OCI-LY7 (cell line): ENCODE results near the gene VASP. TPM values are rescaled to one million over a fixed set of nuclear protein-coding genes. Genes with fewer than 3 reads are reported as not detected.

ENCODE experiments used
- BruUV-seq: library from RNA; stranded (reverse); fragments of 400-500 nt; replicated peaks from 2 replicates; lab custom pipeline; 2021; lab: Mats Ljungman, UMichigan
- CTCF ChIA-PET: fragments of 300-600 bp; sonication (Branson Sonifier 250); formaldehyde crosslinking; loops from one replicate; lab custom pipeline; 2022; ENCODE audit warnings: antibody characterized with exemption; ENCODE audit not compliant: unreplicated experiment; lab: Charles Lee
- POLR2A ChIA-PET: fragments of 300-600 bp; sonication (Branson Sonifier 250); formaldehyde crosslinking; loops from one replicate; lab custom pipeline; 2022; ENCODE audit warnings: antibody characterized with exemption; lab: Charles Lee
- DNase-seq: peaks from one replicate; pipeline ENCODE4 v3.0.0-alpha.2; 2015; ENCODE audit warnings: low spot score
- H2AFZ ChIP-seq: fragments of 200-600 bp; sonication (generic), shearing (Covaris generic); 2 replicates; pipeline ENCODE4 v1.6.1; 2014; ENCODE audit warnings: mild to moderate bottlenecking, antibody characterized with exemption, low read length, moderate library complexity
- H3K27ac ChIP-seq: fragments of 200-600 bp; sonication (generic); 2 replicates; pipeline ENCODE4 v1.5.1; 2014; ENCODE audit warnings: mixed run types, low read depth, mild to moderate bottlenecking, moderate library complexity, low read length, inconsistent platforms; ENCODE audit not compliant: poor library complexity, severe bottlenecking
- H3K36me3 ChIP-seq: fragments of 200-600 bp; sonication (generic); 2 replicates; pipeline ENCODE4 v1.6.1; 2014; ENCODE audit warnings: mild to moderate bottlenecking, antibody characterized with exemption, low read length, moderate library complexity, mixed read lengths; ENCODE audit not compliant: insufficient read depth
- H3K4me1 ChIP-seq: fragments of 200-600 bp; sonication (generic); 2 replicates; pipeline ENCODE4 v1.5.1; 2014; ENCODE audit warnings: mild to moderate bottlenecking, low read length; ENCODE audit not compliant: insufficient read depth, poor library complexity, severe bottlenecking
- H3K4me2 ChIP-seq: fragments of 200-600 bp; sonication (generic); 2 replicates; pipeline ENCODE4 v1.6.1; 2014; ENCODE audit warnings: mild to moderate bottlenecking, low read length
- H3K4me3 ChIP-seq: fragments of 200-600 bp; sonication (generic); 2 replicates; pipeline ENCODE4 v1.5.1; 2014; ENCODE audit warnings: mild to moderate bottlenecking, low read depth, low read length; ENCODE audit not compliant: poor library complexity, severe bottlenecking
- H3K79me2 ChIP-seq: fragments of 200-600 bp; sonication (generic); 2 replicates; pipeline ENCODE4 v1.6.1; 2016; ENCODE audit warnings: low read depth, mild to moderate bottlenecking, low read length, moderate library complexity, mixed read lengths; ENCODE audit not compliant: insufficient read depth
- H3K9me2 ChIP-seq: fragments of 200-600 bp; sonication (generic); 2 replicates; pipeline ENCODE4 v1.6.1; 2016; ENCODE audit warnings: mild to moderate bottlenecking, low read length, mixed read lengths; ENCODE audit not compliant: insufficient read depth
- H3K9me3 ChIP-seq: fragments of 200-600 bp; sonication (generic); 2 replicates; pipeline ENCODE4 v1.6.1; 2014; ENCODE audit warnings: mild to moderate bottlenecking, mixed run types, low read length, mixed read lengths
- H4K20me1 ChIP-seq: fragments of 200-600 bp; sonication (generic); 2 replicates; pipeline ENCODE4 v1.6.1; 2014; ENCODE audit warnings: mild to moderate bottlenecking, antibody characterized with exemption, low read length, moderate library complexity, mixed read lengths; ENCODE audit not compliant: insufficient read depth
- EZH2phosphoT487 ChIP-seq: fragments of 200-600 bp; sonication (generic); IDR thresholded peaks from 2 replicates; pipeline ENCODE4 v1.6.1; 2018; ENCODE audit warnings: low read depth, borderline replicate concordance, mild to moderate bottlenecking, mixed run types, antibody characterized with exemption, low read length, moderate library complexity, mixed read lengths
- intact Hi-C: fragments of 100-400 bp; cut with micrococcal nuclease; formaldehyde crosslinking; loops from one replicate; pipeline ENCODE4 v1.10.0; 2022; ENCODE audit not compliant: unreplicated experiment
- total RNA-seq, 2 experiments: library from RNA; depleted of rRNA in 1 of 2; stranded (reverse); fragments of >200 nt in 1 of 2; shearing (Covaris generic) in 1 of 2; gene quantifications; 2 replicates each; pipeline ENCODE4 v1.2.3, GENCODE V29; 2014 to 2022
- TF ChIP-seq, protein P1 (sequence below): fragments of 200-600 bp; sonication (generic); conservative IDR thresholded peaks from 2 replicates; pipeline ENCODE4 v1.5.1; 2014; ENCODE audit warnings: mild to moderate bottlenecking, antibody characterized with exemption, low read length, moderate library complexity, mixed read lengths

Gene VASP
- total RNA-seq, 2 experiments from 2014 or later: 39.6 to 62.8 TPM

DNA sequence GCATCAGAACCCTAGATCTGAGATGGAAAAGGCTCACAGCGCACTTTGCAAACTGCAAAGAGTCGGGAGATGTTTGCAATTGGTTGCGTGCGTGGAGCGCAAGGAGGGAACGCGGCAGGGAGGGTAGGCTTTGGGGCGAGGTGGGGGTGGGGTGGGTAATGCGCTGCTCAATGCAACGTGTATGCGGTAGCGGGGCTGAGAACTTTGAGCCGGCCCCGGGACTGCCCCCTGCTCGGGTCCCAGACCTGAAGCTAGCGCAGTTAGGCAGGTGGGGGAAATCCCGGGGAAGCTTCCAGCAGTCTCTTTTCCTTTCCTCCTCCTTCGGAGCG, 38.5 kb upstream of the VASP start:
- Histone ChIP-seq H3K9me2 (no peaks in the 10 kb centered on the region), H3K27ac (peak overlapping the region; percentile 87), H4K20me1 (0 out of 2 replicates have a peak, but pooled peaks cover 4% of the 10 kb centered on the region), H3K79me2 (no peaks in the 10 kb centered on the region; the same call in 1 of the 2 replicates), H2AFZ (peak overlapping the region; percentile 14; the same call in 1 of the 2 replicates), H3K9me3 (no peaks in the 10 kb centered on the region), H3K36me3 (no peaks in the 10 kb centered on the region), H3K4me2 (peak overlapping the region; percentile 100), H3K4me1 (peaks cover 19% of the 10 kb centered on the region), H3K4me3 (peak overlapping the region; percentile 81)
- POLR2A ChIA-PET: interaction anchor here (1.4 to 1.8 kb wide), 3 partner anchors 10 to 12 kb away, joined by 3 to 7 read pairs (median 6); no protein-coding TSS in a partner anchor
- no TSS peak for BruUV-seq
- no peak for DNase-seq
- intact Hi-C loops: loop anchor here (2.0 kb wide), 1 partner anchor 18 kb away; no protein-coding TSS in a partner anchor
- TF ChIP-seq EZH2phosphoT487: no peak
- TF ChIP-seq, protein P1, sequence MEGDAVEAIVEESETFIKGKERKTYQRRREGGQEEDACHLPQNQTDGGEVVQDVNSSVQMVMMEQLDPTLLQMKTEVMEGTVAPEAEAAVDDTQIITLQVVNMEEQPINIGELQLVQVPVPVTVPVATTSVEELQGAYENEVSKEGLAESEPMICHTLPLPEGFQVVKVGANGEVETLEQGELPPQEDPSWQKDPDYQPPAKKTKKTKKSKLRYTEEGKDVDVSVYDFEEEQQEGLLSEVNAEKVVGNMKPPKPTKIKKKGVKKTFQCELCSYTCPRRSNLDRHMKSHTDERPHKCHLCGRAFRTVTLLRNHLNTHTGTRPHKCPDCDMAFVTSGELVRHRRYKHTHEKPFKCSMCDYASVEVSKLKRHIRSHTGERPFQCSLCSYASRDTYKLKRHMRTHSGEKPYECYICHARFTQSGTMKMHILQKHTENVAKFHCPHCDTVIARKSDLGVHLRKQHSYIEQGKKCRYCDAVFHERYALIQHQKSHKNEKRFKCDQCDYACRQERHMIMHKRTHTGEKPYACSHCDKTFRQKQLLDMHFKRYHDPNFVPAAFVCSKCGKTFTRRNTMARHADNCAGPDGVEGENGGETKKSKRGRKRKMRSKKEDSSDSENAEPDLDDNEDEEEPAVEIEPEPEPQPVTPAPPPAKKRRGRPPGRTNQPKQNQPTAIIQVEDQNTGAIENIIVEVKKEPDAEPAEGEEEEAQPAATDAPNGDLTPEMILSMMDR: no peak
- CTCF ChIA-PET: interaction anchor here (2.3 kb wide), 1 partner anchor 10 kb away, joined by 7 read pairs; no protein-coding TSS in a partner anchor

DNA sequence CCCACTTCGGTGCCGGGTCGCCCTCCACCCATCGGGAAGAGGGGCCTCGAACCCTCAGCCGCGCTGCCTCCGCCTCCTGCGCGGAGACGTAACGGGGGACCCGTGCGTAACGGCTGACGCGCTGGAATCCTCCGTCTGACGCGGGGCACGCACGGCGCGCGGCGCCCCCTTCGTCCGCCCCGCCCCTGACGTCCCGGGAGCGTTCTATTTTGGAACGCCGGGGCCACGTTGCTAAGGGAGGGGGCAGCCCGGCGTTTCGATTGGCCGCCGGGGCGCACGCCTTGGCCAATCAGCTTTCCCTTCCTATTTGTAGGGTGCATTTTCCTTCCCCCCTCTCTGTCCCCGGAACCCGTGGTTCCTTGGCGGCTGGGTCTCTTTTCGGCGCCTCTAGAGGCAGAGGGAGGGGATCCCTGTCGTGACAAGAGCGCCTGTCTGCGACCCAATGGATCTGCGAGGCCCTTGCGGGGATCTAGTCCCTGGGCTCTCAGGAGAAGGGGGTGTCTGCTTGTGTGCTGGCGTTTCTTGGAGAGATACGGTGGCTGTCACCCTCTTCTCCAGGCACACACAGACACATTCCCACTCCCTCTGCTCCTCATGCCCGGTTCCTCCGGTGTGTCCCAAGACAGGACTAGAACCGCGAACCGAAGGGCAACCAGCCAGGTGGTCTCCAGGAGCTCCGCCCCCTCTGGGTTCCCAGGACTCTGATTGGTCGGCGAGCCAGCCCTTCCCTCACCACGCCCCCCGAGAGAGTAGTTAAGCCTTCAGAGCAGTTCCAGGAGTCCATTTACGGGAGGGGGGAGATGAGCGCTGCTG, 37.9 kb upstream of the VASP start:
- H3K4me3 ChIP-seq: peak overlapping the region; percentile 81
- TSS peak; percentile 65 for BruUV-seq
- intact Hi-C loops: loop anchor here (2.0 kb wide), 1 partner anchor 19 kb away; no protein-coding TSS in a partner anchor

More for the DNA sequence above, 37.9 kb upstream of the VASP start:
- ChIA-PET POLR2A (interaction anchor here (1.4 to 1.8 kb wide), 2 partner anchors 9 to 13 kb away, joined by 3 to 7 read pairs; no protein-coding TSS in a partner anchor), CTCF (interaction anchor here (0.6 to 2.3 kb wide), 3 partner anchors 9 to 178 kb away, joined by 3 to 7 read pairs (median 3); no protein-coding TSS in a partner anchor)
- TF ChIP-seq EZH2phosphoT487: no peak
- TF ChIP-seq, protein P1: no peak
- Histone ChIP-seq H3K36me3 (no peaks in the 10 kb centered on the region), H3K27ac (peak overlapping the region; percentile 87), H3K79me2 (no peaks in the 10 kb centered on the region; the same call in 1 of the 2 replicates), H4K20me1 (0 out of 2 replicates have a peak, but pooled peaks cover 4% of the 10 kb centered on the region), H3K9me3 (no peaks in the 10 kb centered on the region), H3K9me2 (no peaks in the 10 kb centered on the region), H3K4me1 (peaks cover 19% of the 10 kb centered on the region), H2AFZ (peak overlapping the region; percentile 75; the same call in 1 of the 2 replicates), H3K4me2 (peak overlapping the region; percentile 100)
- DNase-seq: peak; percentile 98
